GM19043 (cell line): ENCODE results near the gene TTC8.
"Not testable (repeated sequence)": the region's sequence is repeated elsewhere in the genome, so short reads cannot be mapped to it uniquely, and the experiment has no call there.

ENCODE experiments used
- ATAC-seq: cut with Tn5 transposase; IDR thresholded peaks from one replicate; pipeline ENCODE4 v1.9.1; 2021; ENCODE audit warnings: low read depth; ENCODE audit not compliant: unreplicated experiment

Gene TTC8

DNA sequence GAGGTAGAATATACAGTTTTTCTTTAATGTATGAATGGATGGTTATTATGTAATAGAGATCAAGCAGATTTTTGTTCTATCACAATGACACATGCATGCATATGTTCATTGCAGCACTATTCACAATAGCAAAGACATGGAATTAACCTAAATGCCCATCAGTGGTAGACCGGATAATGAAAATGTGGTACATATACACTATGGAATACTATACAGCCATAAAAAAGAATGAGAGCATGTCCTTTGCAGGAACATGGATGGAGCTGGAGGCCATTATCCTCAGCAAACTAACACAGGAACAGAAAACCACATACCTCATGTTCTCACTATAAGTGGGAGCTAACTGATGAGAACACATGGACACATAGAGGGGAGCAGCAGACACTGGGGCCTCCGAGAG is 34.7 kb downstream of the TTC8 start:
- ATAC-seq: not testable (repeated sequence)

GRCh38 chr14:88863167-88863566 is 38.7 kb downstream of the TTC8 start:
- no peak for ATAC-seq

DNA sequence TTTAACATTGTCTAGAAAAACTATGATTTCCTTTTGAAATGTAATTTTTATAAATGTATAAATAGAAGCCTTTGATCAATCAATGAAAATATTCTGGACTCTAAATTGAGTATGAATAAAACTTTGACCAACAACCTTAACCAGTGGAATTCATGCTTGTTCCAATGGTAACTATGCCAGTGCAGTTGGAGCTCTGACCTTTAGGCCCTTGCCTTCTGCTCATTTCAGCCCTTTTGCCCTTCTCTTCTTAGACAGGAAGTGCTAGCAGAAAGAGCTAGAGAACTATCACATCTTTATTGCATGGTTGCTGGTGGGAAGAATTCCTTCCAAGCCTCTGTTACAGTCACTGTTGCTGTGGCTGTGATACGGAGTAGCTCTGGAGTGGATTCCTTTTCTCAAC is 39.7 kb downstream of the TTC8 start:
- no peak for ATAC-seq

- no peak for ATAC-seq
Observed at GRCh38 chr14:88866305-88866704, 41.9 kb downstream of the TTC8 start.

- ATAC-seq: no peak
Observed at GRCh38 chr14:88868558-88869159, 44.2 kb downstream of the TTC8 start.

GRCh38 chr14:88870777-88871176 is 46.3 kb downstream of the TTC8 start:
- ATAC-seq: no peak

DNA sequence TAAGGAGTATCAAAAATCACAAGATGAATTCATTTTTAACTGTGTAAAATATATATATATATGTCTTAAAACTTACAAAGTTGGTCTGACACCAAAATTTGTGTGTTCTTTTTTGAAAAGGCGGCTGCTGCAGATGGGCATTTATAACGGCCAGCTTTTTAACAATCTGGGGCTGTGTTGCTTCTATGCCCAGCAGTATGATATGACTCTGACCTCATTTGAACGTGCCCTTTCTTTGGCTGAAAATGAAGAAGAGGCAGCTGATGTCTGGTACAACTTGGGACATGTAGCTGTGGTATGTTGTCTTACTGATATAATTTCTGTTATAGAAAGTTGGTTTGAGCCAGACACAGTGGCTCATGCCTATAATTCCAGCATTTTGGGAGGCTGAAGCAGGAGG is 47.0 kb downstream of the TTC8 start:
- ATAC-seq: no peak

DNA sequence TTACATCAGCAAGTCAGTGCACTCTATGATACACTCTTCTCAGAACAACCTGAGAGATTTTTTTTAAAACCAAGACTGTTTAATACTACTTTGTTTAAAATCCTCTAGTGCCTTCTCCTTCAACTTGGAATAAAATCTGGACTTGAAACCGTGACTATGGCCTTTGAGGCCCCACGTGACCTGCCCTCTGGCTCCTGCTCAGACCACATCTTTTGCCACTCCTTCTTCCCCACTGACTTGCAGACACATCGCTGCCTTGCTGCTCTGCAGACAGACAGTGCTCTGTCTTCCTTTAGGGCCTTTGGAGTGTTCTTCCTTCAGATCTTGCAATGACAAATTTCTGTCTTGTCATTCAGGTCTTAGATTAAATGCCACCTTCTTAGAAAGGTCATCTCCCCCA is 48.5 kb downstream of the TTC8 start:
- ATAC-seq: no peak

- no peak for ATAC-seq
Observed at GRCh38 chr14:88877192-88877591, 52.7 kb downstream of the TTC8 start.

- no peak for ATAC-seq
Observed at GRCh38 chr14:88879022-88879421, 54.6 kb downstream of the TTC8 start.

GRCh38 chr14:88882236-88882635 is 57.8 kb downstream of the TTC8 start:
- no peak for ATAC-seq

- no peak for ATAC-seq
Observed at GRCh38 chr14:88895116-88895515, 70.7 kb downstream of the TTC8 start.

GRCh38 chr14:88901189-88901588 is 76.7 kb downstream of the TTC8 start:
- ATAC-seq: no peak

DNA sequence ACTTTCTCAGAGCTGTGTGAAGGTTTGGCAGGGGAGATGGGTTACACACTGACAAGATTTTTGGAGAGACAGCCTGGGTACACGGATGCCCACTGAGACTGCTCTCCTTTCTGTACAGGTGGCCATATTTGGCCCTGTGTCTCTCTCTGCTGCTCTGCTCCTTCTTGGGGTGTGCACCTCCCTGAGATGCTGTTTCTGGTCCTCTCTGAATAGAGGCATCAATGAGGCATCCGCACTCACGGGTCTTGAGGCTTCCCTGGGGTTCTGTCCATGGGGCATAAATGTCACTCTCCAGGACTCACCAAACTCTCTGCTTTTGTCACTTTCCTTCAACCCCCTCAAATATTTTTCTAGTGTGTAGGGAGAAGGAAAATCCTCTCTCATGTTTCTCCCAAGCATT is 77.5 kb downstream of the TTC8 start:
- no peak for ATAC-seq

GRCh38 chr14:88902850-88903249 is 78.4 kb downstream of the TTC8 start:
- ATAC-seq: no peak

GRCh38 chr14:88904206-88904647 is 79.8 kb downstream of the TTC8 start:
- ATAC-seq: no peak

- no peak for ATAC-seq
Observed at GRCh38 chr14:88904864-88905263, 80.4 kb downstream of the TTC8 start.

DNA sequence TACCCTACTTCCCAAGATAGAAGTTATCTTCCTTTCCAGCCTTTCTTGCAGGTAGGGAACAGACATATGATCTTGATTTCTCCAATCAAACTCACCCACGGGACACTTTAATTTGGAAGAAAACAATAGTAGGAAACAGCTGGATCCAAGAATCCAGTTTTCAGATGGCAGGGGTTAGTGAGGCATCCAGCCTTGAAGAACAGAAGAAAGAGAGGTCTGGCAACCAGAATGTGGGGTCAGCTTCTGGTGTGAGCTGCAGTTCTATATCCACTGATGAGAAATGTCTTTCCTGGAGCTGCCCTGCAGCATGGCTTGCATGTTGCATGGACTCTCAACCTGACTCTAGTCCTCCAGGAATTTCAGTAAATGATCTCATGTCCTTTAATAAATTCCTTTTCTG is 83.8 kb downstream of the TTC8 start:
- no peak for ATAC-seq

DNA sequence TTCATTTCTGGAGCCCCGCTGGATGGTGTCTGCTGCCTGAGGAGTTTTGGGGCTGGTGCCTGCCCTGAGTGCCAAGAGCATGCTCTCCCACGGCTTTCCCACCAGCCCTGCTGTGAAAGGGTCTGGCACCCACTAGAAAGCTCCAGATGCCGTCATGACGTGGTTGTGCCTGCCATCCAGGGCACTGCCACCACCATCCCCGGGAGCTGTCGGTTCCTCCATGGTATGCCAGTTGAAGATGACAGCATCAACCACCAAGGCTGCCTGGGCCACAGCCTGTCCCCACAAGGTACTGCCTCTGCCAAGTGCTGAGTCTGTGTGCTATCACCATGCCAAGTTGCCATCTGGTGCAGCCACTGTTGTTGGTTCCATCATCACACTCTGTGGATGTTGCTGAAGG is 85.9 kb downstream of the TTC8 start:
- ATAC-seq: no peak

GRCh38 chr14:88911809-88912208 is 87.4 kb downstream of the TTC8 start:
- no peak for ATAC-seq

- no peak for ATAC-seq
Observed at GRCh38 chr14:88914956-88915355, 90.5 kb downstream of the TTC8 start.

DNA sequence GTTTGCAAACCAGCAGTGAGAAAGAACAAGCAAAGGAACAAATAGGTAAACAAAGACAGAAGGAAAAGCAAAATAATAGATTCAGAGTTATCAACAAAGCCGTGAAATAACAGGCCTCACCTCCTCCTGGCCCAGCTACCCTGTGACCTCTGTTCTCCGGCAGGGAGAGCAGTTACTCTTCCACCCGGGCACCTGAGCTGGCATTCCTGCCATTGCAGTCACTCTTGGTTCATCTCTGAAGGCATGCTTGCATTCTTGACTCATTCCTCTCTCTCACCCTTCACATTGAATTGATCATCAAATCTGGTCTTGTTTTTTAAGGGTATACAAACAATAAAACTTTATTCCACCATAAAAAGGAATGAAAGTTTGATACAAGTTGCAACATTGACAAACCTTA is 95.1 kb downstream of the TTC8 start:
- no peak for ATAC-seq
